ENCODE data around the gene CDC14A. TPM values are rescaled to one million over a fixed set of nuclear protein-coding genes. Genes with fewer than 3 reads are reported as not detected.
A peak's percentile ranks its signal among the peaks of the same experiment; 100 is the strongest.

Gene CDC14A
- polyA plus RNA-seq, 1 of the 3 experiments (the other 2 are of a cell fraction): 2.2 TPM

DNA sequence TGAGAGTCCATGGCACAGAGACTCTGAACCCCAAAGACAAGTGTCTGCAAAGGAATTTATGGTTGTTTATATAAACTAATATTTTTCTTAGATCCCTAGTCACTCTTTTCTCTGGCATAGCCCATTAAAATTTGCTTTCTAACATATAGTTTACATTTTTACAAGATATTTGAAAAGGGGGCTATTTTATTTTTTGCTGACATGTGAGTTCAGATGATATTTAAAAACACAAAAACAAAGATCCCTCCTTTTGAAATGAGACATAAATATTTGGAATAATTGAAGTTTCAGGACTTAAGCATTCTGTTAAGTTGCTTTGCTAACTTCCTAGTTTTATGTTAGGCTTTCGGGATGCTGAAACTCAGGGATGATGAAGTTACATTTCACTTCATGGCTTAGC is 86.1 kb downstream of the CDC14A start:
- 93% methylated on average over 1 of the region's 1 CpG for WGBS (ENCODE audit: low lambda C conversion rate)
- ChIA-PET CTCF (interaction anchor here (1.0 to 3.0 kb wide), 2 partner anchors 21 to 431 kb away, joined by 4 to 12 read pairs; no protein-coding TSS in a partner anchor), POLR2A (no interaction called here)
- peaks cover 3 to 6% of the 10 kb centered on the region in 2 experiments; a peak in 3 of 4 replicates for H3K4me1 ChIP-seq (ENCODE audit: control insufficient read depth in 1 of 2, insufficient read depth in 2 of 2, low read depth in 1 of 2, low read length in 1 of 2)
- H3K9me2 ChIP-seq: no peaks in the 10 kb centered on the region
- no peak for DNase-seq
- H3K27ac ChIP-seq (ENCODE audit: low read depth in 2 of 2, low read length in 1 of 2): no peak overlapping the region
- TF ChIP-seq FOSL2 (IDR thresholded peaks at IDR 0.05; ENCODE audit: borderline replicate concordance, low read depth) (no peak), GATA2 (CRISPR knock-in tag; IDR thresholded peaks at IDR 0.05) (no peak), CHD2 (IDR thresholded peaks at IDR 0.05; ENCODE audit: low read length, partially characterized antibody) (no peak), MXI1 (IDR thresholded peaks at IDR 0.05; ENCODE audit: low read depth, low read length) (no peak)
- TF ChIP-seq, protein P1, sequence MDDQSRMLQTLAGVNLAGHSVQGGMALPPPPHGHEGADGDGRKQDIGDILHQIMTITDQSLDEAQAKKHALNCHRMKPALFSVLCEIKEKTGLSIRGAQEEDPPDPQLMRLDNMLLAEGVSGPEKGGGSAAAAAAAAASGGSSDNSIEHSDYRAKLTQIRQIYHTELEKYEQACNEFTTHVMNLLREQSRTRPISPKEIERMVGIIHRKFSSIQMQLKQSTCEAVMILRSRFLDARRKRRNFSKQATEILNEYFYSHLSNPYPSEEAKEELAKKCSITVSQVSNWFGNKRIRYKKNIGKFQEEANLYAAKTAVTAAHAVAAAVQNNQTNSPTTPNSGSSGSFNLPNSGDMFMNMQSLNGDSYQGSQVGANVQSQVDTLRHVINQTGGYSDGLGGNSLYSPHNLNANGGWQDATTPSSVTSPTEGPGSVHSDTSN (IDR thresholded peaks at IDR 0.05): no peak
- H4K20me1 ChIP-seq (ENCODE audit: insufficient read depth): no peaks in the 10 kb centered on the region
- no peaks in the 10 kb centered on the region for H3F3A ChIP-seq (replicated peaks; ENCODE audit: insufficient read depth)
- no peak overlapping the region for H2AFZ ChIP-seq (ENCODE audit: low read depth)
- H3K36me3 ChIP-seq (replicated peaks in 1 of 2; ENCODE audit: control insufficient read depth in 1 of 2, insufficient read depth in 2 of 2, low read length in 1 of 2): no peaks in the 10 kb centered on the region
- H3K4me2 ChIP-seq: no peak overlapping the region
- H3K9me3 ChIP-seq: no peaks in the 10 kb centered on the region
- no peaks in the 10 kb centered on the region for H3K79me2 ChIP-seq (ENCODE audit: insufficient read depth)
- no peak overlapping the region for H3K9ac ChIP-seq
- no peaks in the 10 kb centered on the region for H3K27me3 ChIP-seq (ENCODE audit: insufficient read depth)
- H3K4me3 ChIP-seq (ENCODE audit: low read depth in 2 of 2, low read length in 1 of 2): no peak overlapping the region

DNA sequence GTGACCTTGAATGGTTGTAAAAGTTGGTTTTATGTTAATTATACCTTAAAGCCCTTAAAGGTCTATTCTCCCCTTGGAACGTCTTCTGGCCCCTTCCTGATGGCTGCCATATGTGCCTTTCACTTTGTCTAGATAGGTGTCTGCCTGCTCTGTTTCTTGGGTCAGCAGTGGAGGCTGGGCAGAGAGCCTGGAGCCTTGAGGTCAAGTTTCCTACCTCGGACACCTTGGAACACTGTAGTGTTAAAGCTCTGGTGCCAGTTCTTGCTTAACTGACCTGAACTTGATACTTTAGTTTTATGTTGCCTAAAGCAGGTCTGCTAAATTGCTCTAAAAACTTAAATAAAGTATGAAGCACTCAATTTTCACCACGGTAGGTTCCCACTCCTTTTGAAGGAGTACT is 86.5 kb downstream of the CDC14A start:
- no peaks in the 10 kb centered on the region for H3K79me2 ChIP-seq (ENCODE audit: insufficient read depth)
- no peak for TF ChIP-seq NRF1 (IDR thresholded peaks at IDR 0.05; ENCODE audit: low read depth, low read length)
- H2AFZ ChIP-seq (ENCODE audit: low read depth): no peak overlapping the region
- no peak overlapping the region for H3K9ac ChIP-seq
- peaks cover 3 to 6% of the 10 kb centered on the region in 2 experiments; a peak in 3 of 4 replicates for H3K4me1 ChIP-seq (ENCODE audit: control insufficient read depth in 1 of 2, insufficient read depth in 2 of 2, low read depth in 1 of 2, low read length in 1 of 2)
- 88% methylated on average over 3 of the region's 3 CpGs for WGBS (ENCODE audit: low lambda C conversion rate)
- H3K36me3 ChIP-seq (replicated peaks in 1 of 2; ENCODE audit: control insufficient read depth in 1 of 2, insufficient read depth in 2 of 2, low read length in 1 of 2): no peaks in the 10 kb centered on the region
- no peak for DNase-seq
- H3F3A ChIP-seq (replicated peaks; ENCODE audit: insufficient read depth): no peaks in the 10 kb centered on the region
- no peak overlapping the region for H3K4me2 ChIP-seq
- ChIA-PET POLR2A (no interaction called here), CTCF (interaction anchor here (1.0 to 4.9 kb wide), 4 partner anchors 17 to 430 kb away, joined by 4 to 16 read pairs (median 11); no protein-coding TSS in a partner anchor)
- H3K4me3 ChIP-seq (ENCODE audit: low read depth in 2 of 2, low read length in 1 of 2): no peak overlapping the region
- H3K27me3 ChIP-seq (ENCODE audit: insufficient read depth): no peaks in the 10 kb centered on the region
- no peak overlapping the region for H3K27ac ChIP-seq (ENCODE audit: low read depth in 2 of 2, low read length in 1 of 2)
- H3K9me3 ChIP-seq: no peaks in the 10 kb centered on the region
- no peaks in the 10 kb centered on the region for H4K20me1 ChIP-seq (ENCODE audit: insufficient read depth)
- no peaks in the 10 kb centered on the region for H3K9me2 ChIP-seq

DNA sequence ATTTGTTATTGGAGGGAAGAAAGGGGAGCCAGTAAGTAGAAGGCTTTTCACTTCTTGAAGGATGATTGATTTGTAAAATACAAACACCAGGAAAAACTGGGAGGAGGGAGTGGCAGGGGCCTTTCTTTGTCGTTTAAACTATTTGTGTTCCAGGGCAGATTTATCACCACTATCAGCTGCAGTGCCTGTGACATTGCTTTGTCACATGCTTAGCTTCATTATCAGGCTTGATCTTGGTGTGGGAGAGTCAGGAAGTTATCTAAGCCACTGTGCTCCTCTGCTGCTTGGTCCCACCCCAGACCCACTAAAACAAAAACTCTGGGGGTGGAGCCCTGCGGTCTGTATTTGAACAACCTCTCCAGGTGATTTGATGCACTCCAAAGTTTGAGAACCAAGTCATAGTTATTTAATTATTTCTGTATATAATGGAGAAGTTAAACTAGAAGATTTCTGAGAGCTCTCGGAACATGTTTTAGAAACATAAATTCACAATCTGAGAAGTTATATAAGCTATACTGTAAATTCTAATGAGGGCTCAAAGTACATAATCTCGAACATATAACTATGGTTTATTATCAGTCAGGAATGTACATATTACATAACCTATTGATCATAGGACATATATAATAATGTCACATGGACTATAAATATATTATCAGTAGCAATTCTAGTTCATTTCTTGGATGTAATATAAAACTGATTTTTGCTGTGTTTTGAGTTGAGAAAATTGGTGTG is 87.9 kb downstream of the CDC14A start:
- no peaks in the 10 kb centered on the region for H3K9me2 ChIP-seq
- no peaks in the 10 kb centered on the region for H3K27me3 ChIP-seq (ENCODE audit: insufficient read depth)
- H3K36me3 ChIP-seq (replicated peaks in 1 of 2; ENCODE audit: control insufficient read depth in 1 of 2, insufficient read depth in 2 of 2, low read length in 1 of 2): peaks cover 0 to 2% of the 10 kb centered on the region in 2 experiments
- H3K4me3 ChIP-seq (ENCODE audit: low read depth in 2 of 2, low read length in 1 of 2): no peak overlapping the region
- POLR2A ChIA-PET: no interaction called here
- CTCF ChIA-PET: interaction anchor here (1.0 to 4.9 kb wide), 5 partner anchors 16 to 429 kb away, joined by 3 to 16 read pairs (median 10); no protein-coding TSS in a partner anchor
- DNase-seq: peak; percentile 35
- H2AFZ ChIP-seq (ENCODE audit: low read depth): no peak overlapping the region
- peaks cover 3 to 6% of the 10 kb centered on the region in 2 experiments; a peak in 3 of 4 replicates for H3K4me1 ChIP-seq (ENCODE audit: control insufficient read depth in 1 of 2, insufficient read depth in 2 of 2, low read depth in 1 of 2, low read length in 1 of 2)
- no peak for TF ChIP-seq POLR2AphosphoS5 (IDR thresholded peaks at IDR 0.05; ENCODE audit: low read depth, low read length)
- TF ChIP-seq, protein P2, sequence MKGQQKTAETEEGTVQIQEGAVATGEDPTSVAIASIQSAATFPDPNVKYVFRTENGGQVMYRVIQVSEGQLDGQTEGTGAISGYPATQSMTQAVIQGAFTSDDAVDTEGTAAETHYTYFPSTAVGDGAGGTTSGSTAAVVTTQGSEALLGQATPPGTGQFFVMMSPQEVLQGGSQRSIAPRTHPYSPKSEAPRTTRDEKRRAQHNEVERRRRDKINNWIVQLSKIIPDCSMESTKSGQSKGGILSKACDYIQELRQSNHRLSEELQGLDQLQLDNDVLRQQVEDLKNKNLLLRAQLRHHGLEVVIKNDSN (IDR thresholded peaks at IDR 0.05; ENCODE audit: borderline replicate concordance, low read depth): no peak
- no peak for TF ChIP-seq TAF1 (IDR thresholded peaks at IDR 0.05; ENCODE audit: borderline replicate concordance, low read depth, low read length)
- no peak for TF ChIP-seq RCOR1 (IDR thresholded peaks at IDR 0.05; ENCODE audit: low read length)
- TF ChIP-seq TEAD4 (IDR thresholded peaks at IDR 0.05; ENCODE audit: borderline replicate concordance, insufficient read depth): no peak
- TF ChIP-seq EZH2phosphoT487 (IDR thresholded peaks at IDR 0.05; ENCODE audit: borderline replicate concordance, low read depth): no peak
- peak; percentile 82 for TF ChIP-seq GATA2 (CRISPR knock-in tag; IDR thresholded peaks at IDR 0.05)
- peak in 1 of 2 experiments; percentile 37; a peak in 1 of 4 replicates for TF ChIP-seq EP300 (IDR thresholded peaks at IDR 0.05; ENCODE audit: borderline replicate concordance in 1 of 2, low read depth in 1 of 2, low read length in 1 of 2)
- TF ChIP-seq RAD21 (IDR thresholded peaks at IDR 0.05; ENCODE audit: low read length): no peak
- no peak for TF ChIP-seq RXRA (IDR thresholded peaks at IDR 0.05; ENCODE audit: borderline replicate concordance, low read depth)
- TF ChIP-seq MXI1 (IDR thresholded peaks at IDR 0.05; ENCODE audit: low read depth, low read length): peak; percentile 50; the same call in 1 of the 2 replicates
- TF ChIP-seq, protein P3, sequence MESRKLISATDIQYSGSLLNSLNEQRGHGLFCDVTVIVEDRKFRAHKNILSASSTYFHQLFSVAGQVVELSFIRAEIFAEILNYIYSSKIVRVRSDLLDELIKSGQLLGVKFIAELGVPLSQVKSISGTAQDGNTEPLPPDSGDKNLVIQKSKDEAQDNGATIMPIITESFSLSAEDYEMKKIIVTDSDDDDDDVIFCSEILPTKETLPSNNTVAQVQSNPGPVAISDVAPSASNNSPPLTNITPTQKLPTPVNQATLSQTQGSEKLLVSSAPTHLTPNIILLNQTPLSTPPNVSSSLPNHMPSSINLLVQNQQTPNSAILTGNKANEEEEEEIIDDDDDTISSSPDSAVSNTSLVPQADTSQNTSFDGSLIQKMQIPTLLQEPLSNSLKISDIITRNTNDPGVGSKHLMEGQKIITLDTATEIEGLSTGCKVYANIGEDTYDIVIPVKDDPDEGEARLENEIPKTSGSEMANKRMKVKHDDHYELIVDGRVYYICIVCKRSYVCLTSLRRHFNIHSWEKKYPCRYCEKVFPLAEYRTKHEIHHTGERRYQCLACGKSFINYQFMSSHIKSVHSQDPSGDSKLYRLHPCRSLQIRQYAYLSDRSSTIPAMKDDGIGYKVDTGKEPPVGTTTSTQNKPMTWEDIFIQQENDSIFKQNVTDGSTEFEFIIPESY (IDR thresholded peaks at IDR 0.05; ENCODE audit: borderline replicate concordance, low read depth): no peak
- no peaks in the 10 kb centered on the region for H3K79me2 ChIP-seq (ENCODE audit: insufficient read depth)
- no peaks in the 10 kb centered on the region for H3F3A ChIP-seq (replicated peaks; ENCODE audit: insufficient read depth)
- no peak overlapping the region for H3K9ac ChIP-seq
- 59% methylated on average over 4 of the region's 4 CpGs for WGBS (ENCODE audit: low lambda C conversion rate)
- H4K20me1 ChIP-seq (ENCODE audit: insufficient read depth): no peaks in the 10 kb centered on the region
- no peak overlapping the region for H3K4me2 ChIP-seq
- H3K9me3 ChIP-seq: no peaks in the 10 kb centered on the region
- peak overlapping the region in 1 of 2 experiments; percentile 47; a peak in 1 of 4 replicates for H3K27ac ChIP-seq (ENCODE audit: low read depth in 2 of 2, low read length in 1 of 2)

All from SK-N-SH (cell line).